ENCODE results near the gene BAG2. TPM values are rescaled to one million over a fixed set of nuclear protein-coding genes. Genes with fewer than 3 reads are reported as not detected.

Gene BAG2
- total RNA-seq: 10 to 100 TPM; 12.3 to 16.4 TPM

DNA sequence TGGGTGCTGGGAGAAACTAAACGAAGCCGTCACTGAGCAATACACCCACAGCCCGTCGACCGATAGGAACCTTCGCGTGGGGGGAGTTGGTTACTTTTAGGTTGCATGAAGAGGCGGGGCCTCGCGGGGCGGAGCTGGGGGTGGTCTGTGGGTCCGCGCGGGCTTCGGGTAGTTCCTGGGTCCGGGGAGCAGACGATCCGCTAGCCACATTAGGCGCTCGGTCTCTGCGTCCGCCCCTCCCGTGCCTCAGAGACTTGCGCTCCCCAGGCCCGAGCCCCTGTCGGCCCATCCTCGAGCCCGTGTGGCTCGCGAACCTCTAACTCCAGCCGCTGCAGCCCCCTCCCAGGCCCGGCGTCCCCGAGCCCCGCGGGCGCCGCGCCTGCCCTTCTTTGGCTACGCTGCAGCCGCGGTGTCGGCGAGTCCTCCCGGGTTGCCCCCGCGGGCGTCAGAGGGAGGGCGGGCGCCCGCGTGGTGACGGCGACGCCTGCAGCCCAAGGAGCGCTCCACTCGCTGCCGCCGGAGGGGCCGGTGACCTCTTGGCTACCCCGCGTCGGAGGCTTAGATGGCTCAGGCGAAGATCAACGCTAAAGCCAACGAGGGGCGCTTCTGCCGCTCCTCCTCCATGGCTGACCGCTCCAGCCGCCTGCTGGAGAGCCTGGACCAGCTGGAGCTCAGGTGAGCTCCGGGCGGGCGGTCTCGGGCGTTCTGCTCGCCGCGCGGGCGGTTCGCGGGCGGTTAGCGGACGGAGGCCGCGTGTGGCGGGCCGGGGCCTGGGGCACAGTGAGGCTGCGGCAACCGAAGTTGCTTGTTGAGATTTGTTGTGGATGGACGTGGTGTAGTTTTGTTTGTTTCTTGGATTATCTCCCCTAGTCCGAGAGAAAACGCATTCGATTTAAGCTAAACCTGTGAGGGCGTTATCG is at the start of gene BAG2:
Gene BAG2, plus strand, starts transcription at position 191 of the 920 bp plus-strand sequence. Its CDS starts 372 bp downstream, at position 563.
- H3K4me3 ChIP-seq: peak within 1 kb of the TSS; percentile 70 to 74
- TF ChIP-seq, protein P1, sequence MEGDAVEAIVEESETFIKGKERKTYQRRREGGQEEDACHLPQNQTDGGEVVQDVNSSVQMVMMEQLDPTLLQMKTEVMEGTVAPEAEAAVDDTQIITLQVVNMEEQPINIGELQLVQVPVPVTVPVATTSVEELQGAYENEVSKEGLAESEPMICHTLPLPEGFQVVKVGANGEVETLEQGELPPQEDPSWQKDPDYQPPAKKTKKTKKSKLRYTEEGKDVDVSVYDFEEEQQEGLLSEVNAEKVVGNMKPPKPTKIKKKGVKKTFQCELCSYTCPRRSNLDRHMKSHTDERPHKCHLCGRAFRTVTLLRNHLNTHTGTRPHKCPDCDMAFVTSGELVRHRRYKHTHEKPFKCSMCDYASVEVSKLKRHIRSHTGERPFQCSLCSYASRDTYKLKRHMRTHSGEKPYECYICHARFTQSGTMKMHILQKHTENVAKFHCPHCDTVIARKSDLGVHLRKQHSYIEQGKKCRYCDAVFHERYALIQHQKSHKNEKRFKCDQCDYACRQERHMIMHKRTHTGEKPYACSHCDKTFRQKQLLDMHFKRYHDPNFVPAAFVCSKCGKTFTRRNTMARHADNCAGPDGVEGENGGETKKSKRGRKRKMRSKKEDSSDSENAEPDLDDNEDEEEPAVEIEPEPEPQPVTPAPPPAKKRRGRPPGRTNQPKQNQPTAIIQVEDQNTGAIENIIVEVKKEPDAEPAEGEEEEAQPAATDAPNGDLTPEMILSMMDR (IDR thresholded peaks at IDR 0.05): peak in 1 of 2 donors; percentile 41
- no peaks in the 10 kb centered on the region for H3K36me3 ChIP-seq
- H3K9me3 ChIP-seq: no peaks in the 10 kb centered on the region
- peaks cover 0 to 19% of the 10 kb centered on the region in 2 donors for H3K4me1 ChIP-seq
- peak; percentile 92 for DNase-seq (ENCODE audit: low spot score)
- peak within 1 kb of the TSS; percentile 91 to 96 for H3K27ac ChIP-seq
- no peaks in the 10 kb centered on the region for H3K27me3 ChIP-seq

DNA sequence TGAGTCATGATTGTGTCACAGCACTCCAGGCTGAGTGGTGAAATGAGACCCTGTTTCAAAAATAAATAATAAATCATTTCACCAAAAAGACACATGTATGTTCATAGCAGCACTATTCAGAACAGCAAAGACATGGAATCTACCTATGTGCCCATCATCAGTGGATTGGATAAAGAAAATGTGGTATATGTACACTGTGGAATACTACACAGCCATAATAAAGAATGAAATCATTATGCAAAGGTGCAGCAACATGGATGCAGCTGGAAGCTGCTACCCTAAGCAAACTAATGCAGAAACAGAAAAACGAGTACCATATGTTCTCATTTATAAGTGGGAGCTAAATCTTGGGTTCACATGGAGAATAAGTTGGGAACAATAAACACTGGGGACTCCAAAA is 49.0 kb upstream of the BAG2 start:
- Histone ChIP-seq H3K4me3 (no peak overlapping the region), H3K27me3 (no peaks in the 10 kb centered on the region), H3K4me1 (no peaks in the 10 kb centered on the region), H3K27ac (no peak overlapping the region), H3K9me3 (no peaks in the 10 kb centered on the region), H3K36me3 (no peaks in the 10 kb centered on the region)
- DNase-seq (ENCODE audit: low spot score): no peak
- TF ChIP-seq, protein P1 (IDR thresholded peaks at IDR 0.05): no peak

DNA sequence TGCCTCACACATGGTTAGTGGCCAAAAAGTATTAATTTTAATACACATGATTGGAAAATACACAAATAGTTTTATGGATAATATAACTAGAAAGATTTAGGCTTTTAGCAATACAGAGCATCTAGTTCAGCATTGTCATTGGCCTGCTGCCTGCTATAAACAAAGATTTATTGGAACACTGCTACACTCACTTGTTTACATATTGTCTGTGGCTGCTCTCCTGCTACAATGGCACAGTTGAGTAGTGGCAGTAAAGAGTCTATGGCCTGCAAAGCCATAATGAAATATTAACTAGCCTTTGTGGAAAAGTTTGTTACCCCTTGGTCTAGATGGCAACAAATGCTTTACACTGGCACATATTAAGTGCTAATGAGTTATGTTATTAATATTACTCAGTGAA is 44.4 kb upstream of the BAG2 start:
- no peak overlapping the region for H3K4me3 ChIP-seq
- no peaks in the 10 kb centered on the region for H3K4me1 ChIP-seq
- no peak for DNase-seq (ENCODE audit: low spot score)
- peaks cover under 1% of the 10 kb centered on the region for H3K36me3 ChIP-seq
- H3K27me3 ChIP-seq: no peaks in the 10 kb centered on the region
- no peak overlapping the region for H3K27ac ChIP-seq
- no peaks in the 10 kb centered on the region for H3K9me3 ChIP-seq
- TF ChIP-seq, protein P1 (IDR thresholded peaks at IDR 0.05): no peak

DNA sequence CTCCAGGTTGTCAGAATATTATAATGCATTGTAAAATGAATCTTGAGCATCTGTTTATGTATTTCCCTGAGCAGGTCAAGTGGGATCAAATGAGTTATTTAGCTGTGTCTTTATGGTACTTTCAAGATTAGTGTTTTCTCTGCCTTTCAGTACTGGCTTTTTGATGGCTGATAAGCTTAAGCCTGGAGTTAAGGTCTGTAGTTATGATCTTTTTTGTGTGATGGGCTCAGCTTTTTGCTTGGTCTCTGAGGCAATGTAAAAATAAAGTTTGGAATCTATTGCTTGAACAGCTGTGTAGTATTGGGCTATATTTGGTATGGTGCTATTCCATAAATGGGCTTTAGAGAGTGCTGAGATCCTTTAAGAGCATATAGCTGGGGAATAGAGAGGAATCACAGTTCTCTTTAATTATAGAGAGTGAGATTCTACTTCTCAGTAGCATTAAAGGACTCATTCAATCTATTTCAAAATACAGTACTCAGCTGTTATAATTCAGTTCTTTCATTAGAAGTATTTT is 41.4 kb upstream of the BAG2 start:
- no peak overlapping the region for H3K4me3 ChIP-seq
- DNase-seq (ENCODE audit: low spot score): no peak
- H3K9me3 ChIP-seq: no peaks in the 10 kb centered on the region
- no peaks in the 10 kb centered on the region for H3K27me3 ChIP-seq
- H3K4me1 ChIP-seq: no peaks in the 10 kb centered on the region
- TF ChIP-seq, protein P1 (IDR thresholded peaks at IDR 0.05): no peak
- peaks cover 15% of the 10 kb centered on the region for H3K36me3 ChIP-seq
- no peak overlapping the region for H3K27ac ChIP-seq

DNA sequence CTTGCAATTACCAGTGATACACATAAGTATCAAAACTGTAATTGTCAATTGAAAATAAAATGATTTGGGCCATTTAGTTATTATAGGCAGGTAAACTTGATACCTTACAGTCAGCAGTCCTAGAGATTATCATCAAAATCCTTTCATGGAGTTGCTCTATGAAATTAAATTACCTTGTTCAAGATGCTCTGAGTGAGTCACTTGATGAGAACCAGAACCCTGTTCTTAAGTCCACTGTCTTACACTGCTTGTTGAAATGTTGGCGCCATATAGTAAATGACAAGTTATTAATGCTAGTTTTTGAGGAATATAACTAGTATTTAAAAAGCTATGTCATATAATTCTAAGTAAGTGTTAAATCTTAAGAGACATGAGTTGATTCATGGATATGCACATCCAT is 37.2 kb upstream of the BAG2 start:
- TF ChIP-seq, protein P1 (IDR thresholded peaks at IDR 0.05): no peak
- Histone ChIP-seq H3K4me3 (no peak overlapping the region), H3K4me1 (no peaks in the 10 kb centered on the region), H3K36me3 (peaks cover 15% of the 10 kb centered on the region), H3K9me3 (no peaks in the 10 kb centered on the region), H3K27me3 (no peaks in the 10 kb centered on the region), H3K27ac (no peak overlapping the region)
- DNase-seq (ENCODE audit: low spot score): no peak

Data from right atrium auricular region (tissue), 2 donors.